Left lobe of liver (tissue), 2 donors: ENCODE measurements around the gene GSPT1. TPM values are rescaled to one million over a fixed set of nuclear protein-coding genes. Genes with fewer than 3 reads are reported as not detected.
A peak's percentile ranks its signal among the peaks of the same experiment; 100 is the strongest.
"Not testable (repeated sequence)": the region's sequence is repeated elsewhere in the genome, so short reads cannot be mapped to it uniquely, and the experiment has no call there.

Experiments used
- ATAC-seq: fragments of 200-7000 bp; cut with Tn5 transposase; one replicate; pipeline ENCODE4 v1.9.1; 2020; ENCODE audit warnings: mild to moderate bottlenecking, moderate library complexity
- DNase-seq: peaks from one replicate; pipeline ENCODE4 v3.0.0-alpha.2; 2020; ENCODE audit warnings: low spot score
- total RNA-seq: library from RNA; stranded (reverse); gene quantifications from one replicate; pipeline ENCODE4 v1.2.1, GENCODE V29; 2021
- donor health status: DM: no; HTN: no; CAD: no; lungs with moderate emphysema.
- donor health status: DM: no; HTN: yes; CAD: no.

GSPT1 gene
- total RNA-seq = 47.0 TPM

DNA sequence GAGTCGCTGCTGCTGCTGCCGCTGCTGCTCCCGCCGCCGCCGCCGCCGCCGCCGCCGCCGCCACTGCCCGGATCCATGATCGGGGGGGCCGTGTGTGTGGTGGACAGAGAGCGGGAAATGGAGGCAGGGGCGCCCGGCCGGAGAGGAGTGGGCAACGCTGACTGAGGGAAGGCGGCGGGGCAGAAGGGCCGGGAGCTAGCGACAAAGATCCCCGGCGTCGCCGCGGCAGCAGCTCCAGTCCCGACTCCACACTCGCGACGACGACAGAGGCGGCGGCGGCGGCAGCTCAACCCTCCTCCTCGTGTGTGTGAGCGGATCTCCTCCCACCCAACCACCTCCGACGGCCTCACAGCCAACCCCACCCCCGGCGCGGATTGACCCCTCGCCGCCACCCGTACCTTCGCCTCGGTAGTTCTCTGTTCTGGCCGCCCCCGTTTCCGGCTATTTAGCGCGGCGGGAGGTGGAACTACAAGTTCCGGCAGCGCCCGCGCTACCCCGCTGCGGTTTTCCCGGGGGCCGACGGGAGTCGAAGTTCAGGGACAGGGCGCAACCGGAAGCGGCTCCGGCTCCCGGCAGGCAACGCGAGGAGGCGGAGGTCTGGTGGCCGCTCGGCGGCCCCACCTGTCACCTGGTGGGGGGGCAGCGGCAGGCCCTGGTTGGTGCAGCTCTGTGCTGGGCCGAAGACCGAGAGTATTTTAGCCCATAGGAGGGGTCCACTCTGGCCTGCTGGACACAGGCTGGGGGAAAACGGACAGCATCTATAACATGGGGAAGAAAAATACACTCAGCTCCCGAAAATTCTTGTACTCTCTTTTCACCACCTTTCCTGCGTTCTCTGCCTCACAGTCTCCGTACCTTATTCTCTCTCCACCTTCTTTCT is at the start of gene GSPT1:
Gene GSPT1, minus strand, starts transcription at position 313 of the 880 bp plus-strand sequence. Its CDS starts 236 bp downstream, at position 77.
- peak; percentile 99 for DNase-seq
- ATAC-seq = peak; percentile 92

DNA sequence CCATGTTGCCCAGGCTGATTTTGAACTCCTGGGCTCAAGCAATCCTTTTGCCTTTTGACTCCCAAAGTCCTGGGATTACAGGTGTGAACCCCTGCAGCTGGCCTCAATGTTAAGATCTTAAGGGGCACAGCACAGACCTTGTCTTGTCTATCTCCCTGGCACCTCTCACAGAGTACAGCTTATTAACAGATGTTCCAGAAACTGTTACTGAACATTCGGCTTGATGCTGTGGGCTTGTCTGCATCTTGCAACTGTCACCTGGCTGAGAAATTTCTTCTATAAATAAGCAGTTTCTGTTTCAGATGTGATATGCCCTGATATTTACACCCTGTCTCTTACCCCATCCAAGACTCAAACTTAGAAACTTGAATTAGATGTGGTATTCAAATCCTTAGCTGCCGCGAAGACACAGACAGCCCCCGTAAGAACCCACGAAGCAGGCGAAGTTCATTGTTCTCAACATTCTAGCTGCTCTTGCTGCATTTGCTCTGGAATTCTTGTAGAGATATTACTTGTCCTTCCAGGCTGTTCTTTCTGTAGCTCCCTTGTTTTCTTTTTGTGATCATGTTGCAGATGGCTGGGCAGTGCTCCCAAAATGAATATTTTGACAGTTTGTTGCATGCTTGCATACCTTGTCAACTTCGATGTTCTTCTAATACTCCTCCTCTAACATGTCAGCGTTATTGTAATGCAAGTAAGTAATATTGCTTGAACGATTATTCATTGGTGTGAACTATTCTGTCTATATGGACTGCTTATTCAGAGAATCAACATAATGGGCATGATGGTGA is 49.2 kb upstream of the GSPT1 start, which contains the start of gene TNFRSF17:
Gene TNFRSF17, plus strand, starts transcription at position 450 of the 791 bp plus-strand sequence. Its CDS starts 115 bp downstream, at position 565.
- ATAC-seq = no peak
- DNase-seq = no peak

GRCh38 chr16:11963706-11964105 is 48.0 kb upstream of the GSPT1 start:
- no peak for DNase-seq
- ATAC-seq = no peak

DNA sequence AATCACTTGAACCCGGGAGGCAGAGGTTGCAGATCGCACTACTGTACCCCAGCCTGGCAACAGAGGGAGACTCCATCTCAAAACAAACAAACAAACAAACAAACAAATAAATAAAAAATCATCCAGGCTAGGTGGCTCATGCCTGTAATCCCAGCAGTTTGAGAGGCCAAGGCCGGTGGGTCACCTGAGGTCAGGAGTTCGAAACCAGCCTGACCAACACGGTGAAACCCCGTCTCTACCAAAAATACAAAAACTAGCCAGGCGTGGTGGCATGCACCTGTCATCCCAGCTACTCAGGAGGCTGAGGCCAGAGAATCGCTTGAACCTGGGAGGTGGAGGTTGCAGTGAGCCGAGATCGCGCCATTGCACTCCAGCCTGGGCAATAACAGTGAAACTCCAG is 47.2 kb upstream of the GSPT1 start:
- DNase-seq = not testable (repeated sequence)

GRCh38 chr16:11962457-11962856 is 46.7 kb upstream of the GSPT1 start:
- DNase-seq, ATAC-seq: not testable (repeated sequence)

More for the DNA sequence above, 47.2 kb upstream of the GSPT1 start:
- ATAC-seq = not testable (repeated sequence)

GRCh38 chr16:11957591-11958395 is 42.0 kb upstream of the GSPT1 start:
- DNase-seq (no peak), ATAC-seq (no peak)

DNA sequence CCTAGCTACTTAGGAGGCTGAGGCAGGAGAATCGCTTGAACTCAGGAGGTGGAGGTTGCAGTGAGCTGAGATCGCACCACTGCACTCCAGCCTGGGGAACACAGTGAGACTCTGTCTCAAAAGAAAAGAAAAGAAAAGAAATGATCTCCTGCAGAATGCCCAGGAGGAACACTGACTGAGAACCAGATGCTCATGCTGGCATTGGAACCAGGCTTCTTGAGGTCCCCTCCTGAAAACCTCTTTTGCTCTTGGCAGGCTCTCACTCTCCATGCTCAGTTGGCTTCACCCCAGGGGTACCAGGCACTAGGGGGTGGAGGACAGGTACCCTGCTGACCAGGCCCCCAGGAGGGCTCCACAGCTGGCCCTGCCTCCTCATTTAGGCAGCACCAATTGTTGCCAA is 40.8 kb upstream of the GSPT1 start:
- ATAC-seq = no peak

GRCh38 chr16:11955713-11956123 is 40.0 kb upstream of the GSPT1 start:
- DNase-seq (no peak), ATAC-seq (no peak)

More for the DNA sequence above, 40.8 kb upstream of the GSPT1 start:
- DNase-seq = no peak

DNA sequence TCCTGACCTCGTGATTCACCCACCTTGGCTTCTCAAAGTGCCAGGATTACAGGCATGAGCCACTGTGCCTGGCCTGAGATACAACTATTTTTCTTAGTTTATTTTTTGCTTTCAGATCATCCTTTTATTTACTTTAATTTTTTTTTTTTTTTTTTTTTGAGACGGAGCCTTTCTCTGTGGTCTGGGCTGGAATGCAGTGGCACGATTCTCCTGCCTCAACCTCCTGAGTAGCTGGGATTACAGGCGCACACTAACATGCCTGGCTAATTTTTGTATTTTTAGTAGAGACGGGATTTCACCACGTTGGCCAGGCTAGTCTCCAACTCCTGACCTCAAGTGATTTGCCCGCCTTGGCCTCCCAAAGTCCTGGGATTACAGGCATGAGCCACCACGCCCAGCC is 37.8 kb upstream of the GSPT1 start:
- not testable (repeated sequence) for DNase-seq, ATAC-seq

GRCh38 chr16:11950388-11950787 is 34.6 kb upstream of the GSPT1 start:
- DNase-seq (no peak), ATAC-seq (no peak)

DNA sequence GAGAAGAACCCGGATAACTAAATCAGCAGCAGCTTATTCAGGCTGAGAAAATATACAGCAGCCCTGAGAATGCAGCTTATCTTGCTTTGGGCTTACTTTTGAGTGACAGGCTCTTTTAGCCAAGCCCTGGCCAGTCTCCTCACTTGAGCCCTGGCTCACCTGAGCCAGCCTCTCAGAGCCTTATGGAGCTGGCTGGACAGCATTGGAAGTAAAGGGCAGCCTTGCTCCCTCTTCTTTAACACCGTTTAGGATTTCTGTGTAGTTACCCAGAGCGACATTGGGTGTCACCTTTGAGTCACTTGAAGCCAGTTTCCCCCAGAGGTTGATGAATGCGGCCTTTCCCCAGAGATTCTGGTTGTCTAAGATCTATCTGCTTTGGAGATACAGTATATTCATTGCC is 33.8 kb upstream of the GSPT1 start:
- peak; percentile 46 for DNase-seq
- peak; percentile 97 for ATAC-seq

DNA sequence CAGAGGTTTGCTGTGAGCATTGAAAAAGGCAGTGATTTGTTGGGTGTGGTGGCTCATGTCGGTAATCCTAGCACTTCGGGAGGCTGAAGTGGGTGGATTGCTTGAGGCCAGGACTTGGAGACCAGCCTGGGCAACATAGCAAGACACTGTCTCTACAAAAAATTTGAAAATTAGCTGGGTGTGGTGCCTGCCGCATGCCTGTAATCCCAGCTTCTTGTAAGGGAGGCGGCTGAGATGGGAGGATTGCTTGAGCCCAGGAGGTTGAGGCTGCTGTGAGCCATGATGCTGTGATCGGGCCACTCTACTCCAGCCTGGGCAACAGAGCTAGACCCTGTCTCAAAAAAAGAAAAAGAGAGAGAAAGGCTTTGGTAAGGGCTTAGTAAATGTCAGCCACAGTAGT is 33.1 kb upstream of the GSPT1 start:
- DNase-seq (no peak), ATAC-seq (no peak)

- DNase-seq (no peak), ATAC-seq (no peak)
Observed at GRCh38 chr16:11946433-11946832, 30.7 kb upstream of the GSPT1 start.

DNA sequence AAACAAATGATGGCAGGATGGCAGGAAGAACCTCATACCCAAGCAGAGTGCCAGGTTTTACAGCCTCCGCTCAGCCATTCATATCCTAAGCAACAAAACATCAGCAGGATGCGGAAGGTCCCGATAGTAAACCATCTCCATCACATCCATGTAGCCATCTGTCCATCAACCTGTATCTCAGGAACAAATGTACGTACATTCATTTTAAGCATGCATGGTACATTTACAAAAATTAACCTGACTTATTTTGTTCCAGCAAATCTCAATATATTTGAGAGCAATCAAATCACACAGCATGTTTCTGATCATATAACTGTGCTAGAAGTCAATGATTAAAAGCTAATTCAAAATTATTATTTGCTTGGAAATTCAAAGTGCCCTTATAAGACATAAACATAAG is 26.2 kb upstream of the GSPT1 start, which contains the start of gene NPIPB2:
Gene NPIPB2, minus strand, starts transcription at position 101 of the 400 bp plus-strand sequence. Its CDS starts 0 bp downstream, at position 101.
- not testable (repeated sequence) for ATAC-seq, DNase-seq

DNA sequence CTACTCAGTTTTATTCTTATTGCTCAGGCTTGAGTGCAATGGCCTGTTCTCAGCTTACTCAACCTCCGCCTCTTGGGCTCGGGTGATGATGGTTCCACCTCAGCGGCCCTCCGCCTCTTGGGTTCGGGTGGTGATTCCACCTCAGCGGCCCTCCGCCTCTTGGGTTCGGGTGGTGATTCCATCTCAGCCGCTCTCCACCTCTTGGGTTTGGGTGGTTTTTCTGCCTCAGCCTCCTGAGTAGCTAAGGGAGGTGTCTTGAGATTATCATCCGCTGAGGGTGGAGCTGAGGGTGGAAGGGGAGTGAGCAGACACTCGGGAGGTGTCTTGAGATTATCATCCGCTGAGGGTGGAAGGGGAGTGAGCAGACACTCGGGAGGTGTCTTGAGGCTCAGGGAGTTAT is 11.6 kb upstream of the GSPT1 start:
- not testable (repeated sequence) for ATAC-seq

GRCh38 chr16:11924046-11924445 is 8.3 kb upstream of the GSPT1 start:
- DNase-seq = not testable (repeated sequence)

More for the DNA sequence above, 11.6 kb upstream of the GSPT1 start:
- not testable (repeated sequence) for DNase-seq

GRCh38 chr16:11916524-11917285 is 949 bp upstream of the GSPT1 start:
- DNase-seq = no peak
- peak; percentile 8 for ATAC-seq

More at GRCh38 chr16:11924046-11924445, 8.3 kb upstream of the GSPT1 start:
- not testable (repeated sequence) for ATAC-seq

GRCh38 chr16:11915114-11915643 is 577 bp downstream of the GSPT1 start:
- DNase-seq (peak; percentile 64), ATAC-seq (peak; percentile 15)
